Muscle layer of colon (tissue), 2 donors: ENCODE measurements around the gene RET.

Experiments used
- H3K27ac ChIP-seq: one replicate; pipeline ENCODE4 v1.7.0; 2013; ENCODE audit warnings: low read depth, mild to moderate bottlenecking, low read length, moderate library complexity
- H3K27me3 ChIP-seq, 2 donors: one replicate each; pipeline ENCODE4 v1.7.0; 2013; ENCODE audit warnings: low read length in 2 of 2, mild to moderate bottlenecking in 2 of 2; ENCODE audit not compliant: insufficient read depth in 2 of 2, control insufficient read depth in 1 of 2
- H3K36me3 ChIP-seq: one replicate; pipeline ENCODE4 v1.7.0; 2013; ENCODE audit warnings: mild to moderate bottlenecking, low read length; ENCODE audit not compliant: insufficient read depth
- H3K4me1 ChIP-seq: one replicate; pipeline ENCODE4 v1.7.0; 2013; ENCODE audit warnings: mild to moderate bottlenecking, low read length; ENCODE audit not compliant: insufficient read depth
- H3K4me3 ChIP-seq, 2 donors: one replicate each; pipeline ENCODE4 v1.7.0; 2013; ENCODE audit warnings: low read length in 2 of 2, low read depth in 1 of 2, mild to moderate bottlenecking in 1 of 2, moderate library complexity in 1 of 2
- H3K9ac ChIP-seq: one replicate; pipeline ENCODE4 v1.7.0; 2013; ENCODE audit warnings: low read length
- H3K9me3 ChIP-seq: one replicate; pipeline ENCODE4 v1.7.0; 2013; ENCODE audit warnings: mild to moderate bottlenecking, low read length
- donor health status: abdominal sarcoma.
- donor health status: Adenocarcinoma of cecum.

The RET gene

GRCh38 chr10:43114088-43114742 lies 37.3 kb downstream of the RET start:
- Histone ChIP-seq H3K4me1 (no peaks in the 10 kb centered on the region), H3K27ac (no peak overlapping the region), H3K9me3 (no peaks in the 10 kb centered on the region), H3K36me3 (no peaks in the 10 kb centered on the region), H3K9ac (no peak overlapping the region), H3K4me3 (no peak overlapping the region), H3K27me3 (no peaks in the 10 kb centered on the region)

GRCh38 chr10:43114743-43115611 lies 38.1 kb downstream of the RET start:
- H3K36me3 ChIP-seq = no peaks in the 10 kb centered on the region
- H3K27ac ChIP-seq = no peak overlapping the region
- no peak overlapping the region for H3K4me3 ChIP-seq
- no peaks in the 10 kb centered on the region for H3K4me1 ChIP-seq
- H3K9ac ChIP-seq = no peak overlapping the region
- no peaks in the 10 kb centered on the region for H3K27me3 ChIP-seq
- no peaks in the 10 kb centered on the region for H3K9me3 ChIP-seq

- no peaks in the 10 kb centered on the region for H3K9me3 ChIP-seq
- H3K9ac ChIP-seq = no peak overlapping the region
- H3K27ac ChIP-seq = no peak overlapping the region
- H3K4me3 ChIP-seq = no peak overlapping the region
- no peaks in the 10 kb centered on the region for H3K4me1 ChIP-seq
- no peaks in the 10 kb centered on the region for H3K27me3 ChIP-seq
- H3K36me3 ChIP-seq = no peaks in the 10 kb centered on the region
Observed at GRCh38 chr10:43115881-43116595, 39.2 kb downstream of the RET start.

GRCh38 chr10:43116596-43116995 lies 39.7 kb downstream of the RET start:
- no peaks in the 10 kb centered on the region for H3K36me3 ChIP-seq
- no peaks in the 10 kb centered on the region for H3K4me1 ChIP-seq
- H3K27me3 ChIP-seq = no peaks in the 10 kb centered on the region
- no peaks in the 10 kb centered on the region for H3K9me3 ChIP-seq
- H3K9ac ChIP-seq = no peak overlapping the region
- no peak overlapping the region for H3K27ac ChIP-seq
- no peak overlapping the region for H3K4me3 ChIP-seq

GRCh38 chr10:43117031-43117776 lies 40.3 kb downstream of the RET start:
- no peaks in the 10 kb centered on the region for H3K27me3 ChIP-seq
- no peaks in the 10 kb centered on the region for H3K4me1 ChIP-seq
- H3K9me3 ChIP-seq = no peaks in the 10 kb centered on the region
- no peak overlapping the region for H3K27ac ChIP-seq
- H3K36me3 ChIP-seq = no peaks in the 10 kb centered on the region
- no peak overlapping the region for H3K4me3 ChIP-seq
- H3K9ac ChIP-seq = no peak overlapping the region

GRCh38 chr10:43117777-43118583 lies 41.1 kb downstream of the RET start:
- Histone ChIP-seq H3K27me3 (no peaks in the 10 kb centered on the region), H3K36me3 (no peaks in the 10 kb centered on the region), H3K27ac (no peak overlapping the region), H3K9me3 (no peaks in the 10 kb centered on the region), H3K4me3 (no peak overlapping the region), H3K9ac (no peak overlapping the region), H3K4me1 (no peaks in the 10 kb centered on the region)

- H3K9ac ChIP-seq = no peak overlapping the region
- H3K27ac ChIP-seq = no peak overlapping the region
- no peak overlapping the region for H3K4me3 ChIP-seq
- no peaks in the 10 kb centered on the region for H3K27me3 ChIP-seq
- H3K4me1 ChIP-seq = no peaks in the 10 kb centered on the region
- H3K9me3 ChIP-seq = no peaks in the 10 kb centered on the region
- no peaks in the 10 kb centered on the region for H3K36me3 ChIP-seq
Observed at GRCh38 chr10:43118631-43119415, 42.0 kb downstream of the RET start.

- Histone ChIP-seq H3K27me3 (no peaks in the 10 kb centered on the region), H3K9me3 (no peaks in the 10 kb centered on the region), H3K4me1 (no peaks in the 10 kb centered on the region), H3K9ac (no peak overlapping the region), H3K36me3 (no peaks in the 10 kb centered on the region), H3K4me3 (no peak overlapping the region), H3K27ac (no peak overlapping the region)
Observed at GRCh38 chr10:43119416-43120115, 42.7 kb downstream of the RET start.

- H3K27me3 ChIP-seq = no peaks in the 10 kb centered on the region
- H3K4me3 ChIP-seq = no peak overlapping the region
- no peaks in the 10 kb centered on the region for H3K9me3 ChIP-seq
- H3K9ac ChIP-seq = no peak overlapping the region
- H3K4me1 ChIP-seq = no peaks in the 10 kb centered on the region
- no peak overlapping the region for H3K27ac ChIP-seq
- H3K36me3 ChIP-seq = no peaks in the 10 kb centered on the region
Observed at GRCh38 chr10:43120116-43120928, 43.5 kb downstream of the RET start.
